Tibial nerve (tissue), 4 donors: ENCODE data around the gene HOXC4.

Source experiments
- CTCF ChIP-seq, 5 experiments: fragments of 200-600 bp in 3 of 5; fragments of 450-650 bp in 2 of 5; sonication (generic) in 3 of 5; IDR thresholded peaks; one replicate each; pipeline ENCODE4 v1.5.1; 2016 to 2019; ENCODE audit warnings: antibody characterized with exemption in 5 of 5, mild to moderate bottlenecking in 3 of 5, moderate library complexity in 2 of 5
- EP300 ChIP-seq, 2 donors: sonication (generic); formaldehyde crosslinking; IDR thresholded peaks; one replicate each; pipeline ENCODE4 v1.6.1; 2017; ENCODE audit warnings: antibody characterized with exemption in 2 of 2, mild to moderate bottlenecking in 1 of 2
- POLR2A ChIP-seq, 2 donors: fragments of 450-650 bp; IDR thresholded peaks; one replicate each; pipeline ENCODE4 v1.6.1; 2017; ENCODE audit warnings: antibody characterized with exemption in 2 of 2, mild to moderate bottlenecking in 2 of 2, moderate library complexity in 2 of 2

- no peak for TF ChIP-seq POLR2A (IDR thresholded peaks at IDR 0.05)
- TF ChIP-seq CTCF (IDR thresholded peaks at IDR 0.05): no peak
- TF ChIP-seq EP300 (IDR thresholded peaks at IDR 0.05): no peak
Measured at GRCh38 chr12:54011665-54012532, 41.7 kb upstream of the HOXC4 start.
